Measurements from ENCODE around the gene GPHN.

- TF ChIP-seq MAFK (IDR thresholded peaks at IDR 0.05; ENCODE audit: low read depth, low read length), result no peak
- TF ChIP-seq CTCF (conservative IDR thresholded peaks at IDR 0.05; ENCODE audit: low read depth, low read length), result no peak
- TF ChIP-seq SMC3 (IDR thresholded peaks at IDR 0.05; ENCODE audit: low read depth, low read length), result no peak
Observed at GRCh38 chr14:67060546-67060945, 552.6 kb downstream of the GPHN start.
